K562 (cell line): ENCODE results near the gene GRIN1. TPM values are rescaled to one million over a fixed set of nuclear protein-coding genes. Genes with fewer than 3 reads are reported as not detected.

ENCODE experiments used
- ATAC-seq: fragments of 200-7000 bp; cut with Tn5 transposase; 3 replicates; pipeline ENCODE4 v1.9.1; 2020; ENCODE audit warnings: moderate library complexity
- BruUV-seq: library from RNA; stranded (reverse); fragments of 400-500 nt; replicated peaks from 2 replicates; lab custom pipeline; 2021; lab: Mats Ljungman, UMichigan
- CTCF ChIA-PET: fragments of 300-600 bp; formaldehyde crosslinking; extraction: SDS; loops from one replicate; lab custom pipeline; 2021; ENCODE audit warnings: low intra/inter-chr PET ratio; lab: Yijun Ruan, JAX
- POLR2A ChIA-PET: fragments of 300-600, 350-650 bp; sonication (Branson Sonifier 250); formaldehyde crosslinking; extraction: SDS; loops from one replicate; lab custom pipeline; 2021; ENCODE audit warnings: antibody characterized with exemption, inconsistent platforms; lab: Yijun Ruan, JAX
- DNase-seq, 4 experiments: peaks; one replicate each; pipeline versions ENCODE4 v3.0.0 to v3.0.0-alpha.2; 2011 to 2018; ENCODE audit warnings: low spot score in 3 of 4, mixed read lengths in 3 of 4; ENCODE audit errors: extremely low read depth in 1 of 4
- FAIRE-seq: peaks from 2 replicates; lab custom pipeline; 2011; peaks lifted over from hg19 to GRCh38; lab: Jason Lieb, UNC
- H2AFZ ChIP-seq: 2 replicates; pipeline ENCODE4 v1.6.0; 2011; ENCODE audit warnings: low read depth, low read length, control low read depth, inconsistent platforms
- H3K27ac ChIP-seq: fragments of 200-600 bp; 3 replicates; pipeline ENCODE4 v1.8.0; 2011; ENCODE audit warnings: low read depth, mild to moderate bottlenecking, control low read depth, inconsistent platforms, low read length, moderate library complexity, mixed read lengths; ENCODE audit errors: extremely low read depth
- H3K27me3 ChIP-seq, 2 experiments: fragments of 300-600 bp in 1 of 2; 2 replicates in 1 of 2; 3 replicates in 1 of 2; pipeline versions ENCODE4 v1.6.0 to v1.8.0; 2011; ENCODE audit warnings: inconsistent platforms in 2 of 2, low read length in 2 of 2, mild to moderate bottlenecking in 1 of 2, mixed read lengths in 1 of 2, moderate library complexity in 1 of 2; ENCODE audit not compliant: control insufficient read depth in 2 of 2, insufficient read depth in 2 of 2
- H3K36me3 ChIP-seq: fragments of 300-600 bp; 3 replicates; pipeline ENCODE4 v1.8.0; 2011; ENCODE audit warnings: mild to moderate bottlenecking, low read length, inconsistent platforms; ENCODE audit not compliant: control insufficient read depth, insufficient read depth
- H3K4me1 ChIP-seq, 2 experiments: fragments of 200-600 bp in 1 of 2; replicated peaks in 1 of 2; 2 replicates in 1 of 2; 3 replicates in 1 of 2; pipeline versions ENCODE4 v1.5.1 to v1.8.0; 2011; ENCODE audit warnings: inconsistent platforms in 2 of 2, low read length in 2 of 2, mild to moderate bottlenecking in 1 of 2, mixed read lengths in 1 of 2, moderate library complexity in 1 of 2; ENCODE audit not compliant: control insufficient read depth in 2 of 2, insufficient read depth in 2 of 2
- H3K4me2 ChIP-seq: 2 replicates; pipeline ENCODE4 v1.6.1; 2011; ENCODE audit warnings: low read length, control low read depth, inconsistent platforms, mixed read lengths; ENCODE audit not compliant: insufficient read depth
- H3K4me3 ChIP-seq: fragments of 200-600 bp; sonication (generic), shearing (Covaris generic); 2 replicates; pipeline ENCODE4 v1.5.1; 2016; ENCODE audit warnings: control low read depth, inconsistent platforms
- H3K79me2 ChIP-seq: fragments of 200-600 bp; 3 replicates; pipeline ENCODE4 v1.8.0; 2011; ENCODE audit warnings: low read length, inconsistent platforms; ENCODE audit not compliant: control insufficient read depth, insufficient read depth
- H3K9ac ChIP-seq, 2 experiments: 2 replicates each; pipeline versions ENCODE4 v1.6.0 to v1.6.1; 2011; ENCODE audit warnings: low read depth in 2 of 2, low read length in 2 of 2, control low read depth in 1 of 2, inconsistent platforms in 1 of 2, mild to moderate bottlenecking in 1 of 2, mixed read lengths in 1 of 2; ENCODE audit not compliant: insufficient read depth in 1 of 2
- H3K9me1 ChIP-seq: one replicate; pipeline ENCODE4 v1.6.0; 2011; ENCODE audit warnings: inconsistent platforms, mild to moderate bottlenecking, low read length, moderate library complexity; ENCODE audit not compliant: control insufficient read depth, insufficient read depth
- H3K9me3 ChIP-seq: replicated peaks from 2 replicates; pipeline ENCODE4 v1.5.1; 2011; ENCODE audit warnings: low read depth, low read length, inconsistent platforms; ENCODE audit not compliant: control insufficient read depth, insufficient read depth
- H4K20me1 ChIP-seq: replicated peaks from 2 replicates; pipeline ENCODE4 v1.6.1; 2011; ENCODE audit warnings: low read length, inconsistent platforms, mixed read lengths; ENCODE audit not compliant: control insufficient read depth, insufficient read depth
- DNMT1 ChIP-seq: fragments of 450-650 bp; IDR thresholded peaks from 2 replicates; pipeline ENCODE4 v1.6.1; 2016; ENCODE audit warnings: antibody characterized with exemption, mild to moderate bottlenecking
- TAF15 ChIP-seq: fragments of 200-400 bp; formaldehyde crosslinking; IDR thresholded peaks from 2 replicates; pipeline ENCODE4 v1.6.1; 2017; ENCODE audit warnings: mild to moderate bottlenecking, low read depth, low read length, moderate library complexity
- ZBTB7A ChIP-seq: IDR thresholded peaks from 2 replicates; pipeline ENCODE4 v1.6.1; 2011; ENCODE audit warnings: low read depth, mild to moderate bottlenecking, low read length, moderate library complexity, borderline replicate concordance; ENCODE audit not compliant: control insufficient read depth
- WGBS: fragments of 100-300 bp; shearing (Covaris generic); methylation state at CpG from one replicate; pipeline ENCODE4 v1.1.6; 2016; ENCODE audit warnings: low coverage, mixed read lengths; ENCODE audit not compliant: insufficient coverage; ENCODE audit errors: missing lambda C conversion rate; 5-methylcytosine and 5-hydroxymethylcytosine counted together
- in situ Hi-C: fragments of 300-500 bp; cut with MboI; formaldehyde crosslinking; loops from 4 replicates; pipeline ENCODE4 v1.15.0; 2018; ENCODE audit warnings: inconsistent platforms, mixed read lengths
- intact Hi-C: fragments of 100-400 bp; cut with micrococcal nuclease; formaldehyde crosslinking; loops from 2 replicates; pipeline ENCODE4 v1.14.2; 2022
- polyA plus RNA-seq, 8 experiments: library from polyadenylated mRNA; depleted of rRNA in 4 of 8; stranded (reverse) in 5 of 8; unstranded in 3 of 8; fragments of >200 nt; fragmentation: Nextera tagmentation in 2 of 8; fragmentation: Illumina TruSeq in 1 of 8; extraction: Ambion mirVana in 2 of 8; extraction: Trizol in 1 of 8; gene quantifications; 2 replicates each; pipeline versions ENCODE4 v1.2.1 to v1.2.3, GENCODE V29; 2011 to 2014; ENCODE audit warnings: inconsistent platforms in 1 of 8, missing spikeins in 1 of 8
- total RNA-seq, 7 experiments: library from RNA; depleted of rRNA in 6 of 7; stranded (reverse); fragments of >200 nt in 6 of 7; fragmentation: Illumina TruSeq in 2 of 7; extraction: Trizol in 2 of 7; gene quantifications; 2 replicates each; pipeline versions ENCODE4 v1.2.1 to v1.2.3, GENCODE V29; 2011 to 2021; ENCODE audit warnings: low replicate concordance in 1 of 7

GRIN1 gene
- total and polyA plus RNA-seq, 9 of the 15 experiments (the other 6 are each of a cell fraction or from before 2014, with no cell fraction given) = 0.03 to 0.35 (median 0.16) TPM; not detected in 6

GRCh38 chr9:137114220-137114612, 24.7 kb upstream of the GRIN1 start:
- FAIRE-seq (no peak), ATAC-seq (peak; percentile 5), DNase-seq (peak in 1 of 4 experiments; percentile 50)
- peak overlapping the region; percentile 76; the same call in 2 of the 3 replicates for H3K27ac ChIP-seq
- ChIA-PET POLR2A (interaction anchor here (0.6 to 1.0 kb wide), 6 partner anchors 9 to 127 kb away, joined by 3 to 4 read pairs (median 4); partner anchors contain the start of gene TUBB4B), CTCF (no interaction called here)
- peak overlapping the region; percentile 61 to 90 for H3K9ac ChIP-seq
- no peaks in the 10 kb centered on the region for H4K20me1 ChIP-seq
- H3K9me1 ChIP-seq = no peaks in the 10 kb centered on the region
- peaks cover 27% of the 10 kb centered on the region for H3K79me2 ChIP-seq
- peaks cover 18 to 77% of the 10 kb centered on the region in 2 experiments for H3K4me1 ChIP-seq
- peak overlapping the region; percentile 94; the same call in 1 of the 2 replicates for H2AFZ ChIP-seq
- intact Hi-C loops = no loop called here
- peaks cover 44% of the 10 kb centered on the region; the same call in 2 of the 3 replicates for H3K36me3 ChIP-seq
- H3K4me3 ChIP-seq = peak overlapping the region; percentile 72
- H3K4me2 ChIP-seq = peak overlapping the region; percentile 61; the same call in 1 of the 2 replicates
- TF ChIP-seq TAF15 (no peak), DNMT1 (no peak), ZBTB7A (0 out of 2 replicates have a peak, but pooled peaks have one; percentile 68)
- in situ Hi-C loops = no loop called here
- H3K9me3 ChIP-seq = no peaks in the 10 kb centered on the region
- 2% methylated on average over 22 of the region's 45 CpGs for WGBS
- no TSS peak for BruUV-seq
- H3K27me3 ChIP-seq = no peaks in the 10 kb centered on the region
